Thyroid gland (tissue), 4 donors: ENCODE measurements around the gene DNAJB12.

Experiments used
- POLR2A ChIP-seq, 2 donors: fragments of 450-650 bp; IDR thresholded peaks; one replicate each; pipeline ENCODE4 v1.6.1; 2017; ENCODE audit warnings: antibody characterized with exemption in 2 of 2, mild to moderate bottlenecking in 2 of 2, moderate library complexity in 1 of 2
- TF ChIP-seq, protein P1 (sequence below), 6 experiments: fragments of 200-600 bp in 3 of 6; fragments of 450-650 bp in 3 of 6; sonication (generic) in 3 of 6; IDR thresholded peaks; one replicate each; pipeline ENCODE4 v1.5.1; 2016 to 2019; ENCODE audit warnings: antibody characterized with exemption in 6 of 6, mild to moderate bottlenecking in 2 of 6, inconsistent platforms in 1 of 6, moderate library complexity in 1 of 6

DNA sequence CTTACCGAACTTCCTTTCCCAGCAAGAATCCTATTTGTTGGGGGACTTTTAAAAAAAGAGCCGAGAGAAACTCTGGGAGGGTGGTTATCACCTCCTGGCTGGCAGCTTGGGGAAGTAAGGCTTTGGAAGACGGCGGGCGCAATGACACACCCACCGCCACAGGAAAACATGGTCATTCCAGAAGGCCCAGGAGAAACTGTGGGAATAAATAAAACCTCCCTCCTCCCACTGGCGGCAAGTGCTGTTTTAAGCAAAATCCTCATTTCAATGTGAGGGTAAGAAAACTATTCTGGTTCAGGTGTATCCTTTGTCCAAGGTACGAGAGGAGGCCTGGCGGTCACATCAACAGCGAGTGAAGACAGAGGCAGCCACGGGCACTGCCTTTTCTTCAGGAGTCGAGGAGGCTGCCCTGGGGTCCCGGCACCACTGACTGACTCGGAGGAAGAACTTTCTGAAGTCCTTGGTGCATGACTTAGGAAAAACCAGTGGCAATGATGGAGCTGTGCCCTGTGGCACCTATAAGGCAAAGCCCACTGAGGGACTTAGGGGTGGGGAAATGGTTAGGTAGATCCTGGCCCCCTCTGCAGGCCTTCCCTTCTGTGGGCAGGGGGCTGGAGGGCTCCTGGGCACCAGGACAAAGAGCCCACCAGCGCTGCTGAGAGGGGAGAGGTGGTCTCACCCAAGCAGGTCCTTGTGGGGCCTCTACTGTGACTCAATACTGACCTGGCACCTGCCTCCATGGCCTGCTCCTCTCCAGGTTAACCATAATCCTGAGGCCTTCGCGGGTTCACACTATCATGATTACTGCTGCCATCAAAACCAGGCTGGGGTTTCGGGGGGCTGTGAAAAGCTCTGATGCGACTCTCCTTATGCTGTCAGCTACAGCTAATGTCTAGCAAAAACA, 21.4 kb downstream of the DNAJB12 start:
- TF ChIP-seq, protein P1, sequence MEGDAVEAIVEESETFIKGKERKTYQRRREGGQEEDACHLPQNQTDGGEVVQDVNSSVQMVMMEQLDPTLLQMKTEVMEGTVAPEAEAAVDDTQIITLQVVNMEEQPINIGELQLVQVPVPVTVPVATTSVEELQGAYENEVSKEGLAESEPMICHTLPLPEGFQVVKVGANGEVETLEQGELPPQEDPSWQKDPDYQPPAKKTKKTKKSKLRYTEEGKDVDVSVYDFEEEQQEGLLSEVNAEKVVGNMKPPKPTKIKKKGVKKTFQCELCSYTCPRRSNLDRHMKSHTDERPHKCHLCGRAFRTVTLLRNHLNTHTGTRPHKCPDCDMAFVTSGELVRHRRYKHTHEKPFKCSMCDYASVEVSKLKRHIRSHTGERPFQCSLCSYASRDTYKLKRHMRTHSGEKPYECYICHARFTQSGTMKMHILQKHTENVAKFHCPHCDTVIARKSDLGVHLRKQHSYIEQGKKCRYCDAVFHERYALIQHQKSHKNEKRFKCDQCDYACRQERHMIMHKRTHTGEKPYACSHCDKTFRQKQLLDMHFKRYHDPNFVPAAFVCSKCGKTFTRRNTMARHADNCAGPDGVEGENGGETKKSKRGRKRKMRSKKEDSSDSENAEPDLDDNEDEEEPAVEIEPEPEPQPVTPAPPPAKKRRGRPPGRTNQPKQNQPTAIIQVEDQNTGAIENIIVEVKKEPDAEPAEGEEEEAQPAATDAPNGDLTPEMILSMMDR (IDR thresholded peaks at IDR 0.05) = no peak
- TF ChIP-seq POLR2A (IDR thresholded peaks at IDR 0.05) = no peak
